DLD1 (cell line): ENCODE measurements around the gene PARP6.

Experiments used
- in situ Hi-C: cut with HindIII; loops from 2 replicates; pipeline ENCODE4 v1.10.0; 2017; ENCODE audit warnings: low sequenced_read_pairs

PARP6 gene

DNA sequence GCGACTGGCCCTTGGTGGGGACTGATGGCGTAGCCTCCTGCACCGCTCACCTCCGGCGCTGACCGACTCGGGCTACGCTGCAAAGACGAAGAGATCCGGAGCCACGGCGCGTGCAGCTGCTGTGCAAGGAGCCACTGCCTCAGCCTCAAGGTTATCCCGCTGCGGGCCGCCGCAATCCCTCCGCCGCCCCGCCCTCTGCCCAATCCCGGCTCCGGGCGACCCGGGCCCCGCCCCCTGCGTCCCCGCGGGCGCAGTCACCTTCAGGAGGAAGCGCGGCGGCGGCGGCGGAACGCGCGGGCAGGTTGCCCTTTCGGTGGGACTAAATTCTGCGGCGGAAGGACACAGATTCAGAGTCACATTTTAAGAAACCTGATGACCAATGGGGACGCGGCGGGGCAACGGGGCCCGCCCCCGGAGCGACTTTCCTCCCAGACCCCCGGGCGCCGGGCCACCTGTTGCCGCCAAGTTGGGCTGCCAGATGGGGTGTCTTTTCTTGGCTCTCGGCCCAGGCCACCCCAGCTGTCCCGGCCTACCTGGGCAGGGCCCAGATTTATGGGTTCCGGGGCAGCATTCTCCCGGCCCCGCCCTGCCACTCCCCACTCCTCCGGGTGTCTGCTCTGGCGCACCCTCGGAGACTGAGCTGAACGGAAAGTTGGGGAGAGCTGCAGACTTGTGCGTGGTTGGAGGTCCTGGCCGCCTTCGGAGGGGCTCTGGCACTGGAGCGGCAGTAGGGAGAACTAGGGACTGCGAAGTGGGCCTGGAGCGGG, 41.1 kb downstream of the PARP6 start, which contains the start of gene PKM:
Gene PKM, minus strand, starts transcription at position 125 of the 767 bp plus-strand sequence. CDS start 12,093 bp downstream, outside the sequence.
- in situ Hi-C loops = no loop called here

DNA sequence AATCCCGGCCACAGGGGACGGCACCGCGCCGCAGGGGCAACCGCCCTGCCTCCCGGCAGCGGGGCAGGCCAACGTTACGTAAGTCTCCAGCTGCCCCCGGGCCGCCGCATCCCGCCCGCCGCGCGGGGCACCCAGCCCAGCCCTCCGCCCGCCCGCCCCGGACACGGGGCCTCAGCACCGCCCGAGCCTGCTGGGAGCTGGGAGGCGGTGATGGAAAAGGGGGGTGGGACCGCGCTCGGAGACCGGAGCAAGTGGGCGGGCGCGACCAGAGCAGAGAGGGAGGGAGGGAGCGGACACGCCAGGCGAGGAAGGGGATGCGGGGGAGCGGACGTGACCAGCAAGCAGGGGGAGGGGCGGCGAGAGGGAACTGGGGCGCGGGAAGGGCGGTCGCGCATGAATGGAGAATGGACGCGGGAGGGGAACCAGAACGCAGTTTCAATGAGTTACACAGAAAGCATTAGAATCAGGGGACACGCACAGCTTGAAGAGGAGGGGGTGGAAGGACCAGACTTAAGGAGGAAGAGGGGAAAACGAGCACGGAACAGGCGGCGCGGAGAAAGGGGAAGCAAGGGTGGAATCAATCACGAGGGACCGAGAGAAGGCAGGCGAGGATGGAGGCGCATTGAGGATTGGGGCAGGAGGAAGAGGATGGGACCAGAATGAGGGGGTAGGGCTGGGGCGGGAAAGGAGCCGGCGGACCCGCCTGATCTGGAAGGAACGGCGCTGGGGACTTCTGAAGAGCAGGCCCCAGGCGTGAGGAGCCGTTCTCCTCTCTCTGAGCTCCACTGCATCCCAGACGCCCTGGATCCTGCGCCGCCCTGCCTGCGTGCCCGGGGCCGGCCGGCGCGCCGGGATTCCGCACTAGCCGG, 41.9 kb downstream of the PARP6 start:
- in situ Hi-C loops = no loop called here

DNA sequence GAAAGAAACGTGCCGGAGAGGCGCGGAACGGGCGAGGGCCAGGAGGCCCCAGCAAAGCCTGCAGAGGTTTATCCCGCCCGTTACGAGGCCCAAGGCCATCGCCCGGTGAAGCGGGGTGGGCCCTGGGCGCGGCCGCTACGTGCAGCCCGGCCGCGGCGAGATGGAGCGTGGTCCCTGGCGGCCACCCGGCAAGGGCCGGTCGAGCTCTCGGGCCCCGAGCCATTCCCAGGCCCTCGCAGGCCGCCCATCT, 42.5 kb downstream of the PARP6 start:
- in situ Hi-C loops = no loop called here

GRCh38 chr15:72229076-72229946, 43.0 kb downstream of the PARP6 start:
- in situ Hi-C loops = no loop called here

DNA sequence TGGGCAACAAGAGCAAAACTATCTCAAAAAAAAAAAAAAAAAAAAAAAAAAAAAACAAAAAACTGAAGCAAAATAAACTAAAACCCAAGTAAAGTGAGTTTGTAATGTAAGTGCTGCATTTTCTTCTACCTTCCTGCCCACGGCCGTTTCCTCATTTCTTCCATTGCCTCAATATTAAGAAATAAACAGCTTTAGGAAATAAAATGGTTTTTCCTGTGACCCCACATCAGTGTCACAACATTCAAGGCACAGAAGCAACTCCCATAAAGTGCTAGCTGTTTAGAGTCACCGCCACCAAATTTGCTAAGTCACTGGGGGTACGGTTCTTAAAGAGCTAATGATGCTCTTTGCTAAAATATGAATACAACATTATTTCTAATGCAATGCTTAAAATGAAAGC, 44.6 kb downstream of the PARP6 start:
- in situ Hi-C loops = no loop called here

- in situ Hi-C loops = no loop called here
Observed at GRCh38 chr15:72227192-72227586, 45.2 kb downstream of the PARP6 start.

- in situ Hi-C loops = no loop called here
Observed at GRCh38 chr15:72223278-72223677, 49.1 kb downstream of the PARP6 start.

DNA sequence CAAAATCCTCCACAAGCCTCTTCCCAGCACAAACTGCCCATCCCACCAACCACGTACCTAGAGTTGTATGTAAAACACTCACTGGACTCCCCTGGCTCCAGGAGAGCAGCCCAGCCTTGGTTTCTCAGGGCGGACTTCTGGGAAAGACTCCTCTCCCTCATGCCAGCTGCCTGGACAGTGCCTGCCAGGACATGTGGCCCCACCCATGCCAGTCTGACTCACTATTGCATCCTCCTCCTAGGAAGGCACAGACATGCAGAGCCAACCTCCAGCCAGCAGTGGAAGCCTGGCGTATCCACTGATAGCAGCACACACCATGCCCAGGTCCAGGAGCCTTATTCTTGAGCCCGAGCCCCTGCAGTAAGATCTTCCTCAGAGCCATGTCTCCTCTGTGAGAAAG, 50.0 kb downstream of the PARP6 start:
- in situ Hi-C loops = no loop called here

GRCh38 chr15:72220687-72221086, 51.7 kb downstream of the PARP6 start:
- in situ Hi-C loops = no loop called here

DNA sequence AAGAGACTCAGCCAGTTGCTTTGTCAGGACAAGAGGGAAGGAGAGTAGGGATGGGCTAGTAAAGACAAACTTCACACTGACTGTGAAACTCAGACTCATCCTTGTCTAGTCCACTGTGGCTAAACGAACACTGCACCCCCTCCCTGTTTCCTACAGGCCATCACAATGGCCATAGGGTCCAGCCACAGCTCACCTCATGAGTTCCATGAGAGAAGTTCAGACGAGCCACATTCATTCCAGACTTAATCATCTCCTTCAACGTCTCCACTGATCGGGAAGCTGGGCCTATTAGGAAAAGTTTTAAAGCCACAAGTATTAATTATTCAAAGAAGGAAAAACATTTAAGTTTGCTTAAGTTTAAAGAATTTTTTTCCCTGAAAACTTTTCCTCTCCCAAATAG, 55.1 kb downstream of the PARP6 start:
- in situ Hi-C loops = no loop called here

DNA sequence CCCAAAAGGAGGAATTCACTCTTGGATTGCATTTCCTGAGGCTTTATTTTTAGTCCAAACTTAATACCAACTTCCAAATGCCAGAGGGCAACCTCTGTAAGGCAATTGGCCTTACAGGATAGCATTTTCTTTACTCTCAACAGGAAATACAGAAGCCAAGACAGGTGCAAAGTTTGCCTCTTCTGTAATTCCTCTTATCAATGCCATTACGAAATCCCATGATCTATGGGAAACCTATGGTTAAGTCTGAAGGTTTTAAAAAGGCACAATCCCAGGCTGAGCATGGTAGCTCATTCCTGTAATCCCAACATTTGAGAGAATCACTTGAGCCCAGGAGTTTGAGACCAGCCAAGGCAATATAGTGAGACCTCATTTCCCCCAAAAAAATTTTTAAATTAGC, 56.3 kb downstream of the PARP6 start:
- in situ Hi-C loops = no loop called here

DNA sequence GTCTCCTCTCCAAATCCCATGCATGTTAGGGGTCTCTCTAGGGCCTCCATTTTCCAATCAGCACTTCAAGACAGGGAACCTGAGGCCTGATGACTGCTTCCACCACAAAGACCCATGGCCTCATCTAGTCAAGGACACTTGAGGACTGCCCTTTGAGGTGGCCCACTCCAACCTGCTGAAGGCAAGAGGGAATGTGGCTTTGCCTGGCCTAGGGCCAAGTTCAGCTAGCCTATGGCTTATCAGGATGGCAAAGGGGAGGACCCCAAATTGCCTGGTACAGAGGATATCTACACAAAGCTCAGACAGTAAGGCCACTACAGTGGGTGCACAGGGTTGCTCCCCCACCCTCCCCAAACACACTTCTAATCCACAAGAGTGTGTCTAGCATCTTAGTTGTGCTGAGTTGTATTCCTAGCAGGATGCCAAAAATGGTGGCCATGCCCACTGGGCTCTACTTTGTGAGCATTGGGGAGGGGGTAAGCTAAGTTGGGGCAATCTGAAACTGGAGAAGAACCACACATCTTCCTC, 64.7 kb downstream of the PARP6 start:
- in situ Hi-C loops = no loop called here

DNA sequence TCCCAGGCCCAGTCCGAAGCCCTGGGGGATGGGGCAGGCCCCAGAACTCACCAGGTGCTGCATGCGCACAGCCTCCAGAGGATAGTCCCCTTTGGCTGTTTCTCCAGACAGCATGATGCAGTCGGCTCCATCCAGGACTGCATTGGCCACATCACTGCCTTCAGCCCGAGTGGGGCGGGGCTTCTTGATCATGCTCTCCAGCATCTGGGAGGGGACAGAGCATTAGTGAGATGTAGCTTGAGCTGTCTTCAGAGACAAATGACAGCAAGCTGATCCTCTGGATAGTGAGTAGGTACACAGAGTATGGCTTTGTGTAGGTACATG, 65.7 kb downstream of the PARP6 start:
- in situ Hi-C loops = no loop called here

- in situ Hi-C loops = no loop called here
Observed at GRCh38 chr15:72205896-72206676, 66.3 kb downstream of the PARP6 start.

DNA sequence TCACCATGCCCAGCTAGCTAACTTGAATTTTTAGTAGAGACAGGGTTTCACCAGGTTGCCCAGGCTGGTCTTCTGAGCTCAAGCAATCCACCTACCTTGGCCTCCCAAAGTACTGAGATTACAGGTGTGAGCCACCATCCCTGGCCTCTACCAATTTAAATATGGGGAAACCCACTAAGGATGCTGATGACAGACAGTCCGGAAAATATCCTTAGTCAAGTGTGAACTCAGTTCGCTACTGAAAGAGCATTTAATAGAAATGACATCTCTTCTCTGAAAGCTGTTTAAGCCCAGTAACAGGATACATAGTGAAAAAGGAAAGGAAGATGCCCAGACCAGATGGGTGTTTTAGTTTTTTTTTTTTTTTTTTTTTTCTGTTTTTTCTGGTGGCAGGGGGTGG, 67.1 kb downstream of the PARP6 start:
- in situ Hi-C loops = no loop called here

- in situ Hi-C loops = no loop called here
Observed at GRCh38 chr15:72203507-72203837, 68.9 kb downstream of the PARP6 start.

GRCh38 chr15:72202801-72203506, 69.4 kb downstream of the PARP6 start:
- in situ Hi-C loops = no loop called here

GRCh38 chr15:72202302-72202701, 70.1 kb downstream of the PARP6 start:
- in situ Hi-C loops = no loop called here

DNA sequence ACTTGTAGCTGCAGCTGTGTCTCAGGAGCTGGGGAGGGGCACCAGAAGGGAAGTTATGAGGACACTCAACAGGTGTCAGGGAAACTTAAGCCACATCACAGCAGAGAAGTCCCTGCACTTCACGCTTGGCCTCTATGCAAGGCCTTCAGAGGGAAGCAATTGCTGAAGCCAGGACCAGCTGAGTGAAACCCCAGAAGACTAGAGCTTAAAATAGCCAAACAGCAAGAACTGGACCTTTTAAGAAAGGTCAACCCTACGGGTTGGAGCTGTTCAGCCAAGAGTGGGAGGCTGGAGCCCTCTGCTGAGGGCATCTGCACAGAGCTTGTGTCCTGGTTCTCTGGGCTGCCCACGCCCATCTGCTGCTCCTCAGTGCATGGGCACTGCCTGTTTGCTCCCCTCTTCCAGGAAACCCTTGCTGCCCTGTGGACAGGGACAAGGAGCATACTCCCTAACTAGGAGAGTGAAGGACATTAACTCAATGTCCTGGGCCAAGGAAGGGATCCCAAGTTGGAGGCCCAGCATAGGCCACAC, 70.9 kb downstream of the PARP6 start:
- in situ Hi-C loops = no loop called here
